Loucy (cell line): Measurements from ENCODE around the gene FHOD1.

Source experiments
- H2AFZ ChIP-seq: fragments of 200-600 bp; sonication (generic); 2 replicates; pipeline ENCODE4 v1.6.0; 2016; ENCODE audit warnings: antibody characterized with exemption, mild to moderate bottlenecking, low read length, moderate library complexity
- H3F3A ChIP-seq: fragments of 200-600 bp; 2 replicates; pipeline ENCODE4 v1.6.0; 2016; ENCODE audit warnings: antibody characterized with exemption, low read depth, mild to moderate bottlenecking
- H3K27me3 ChIP-seq: fragments of 200-600 bp; sonication (generic); 2 replicates; pipeline ENCODE4 v1.6.1; 2014; ENCODE audit warnings: low read length, mild to moderate bottlenecking; ENCODE audit not compliant: insufficient read depth, poor library complexity, severe bottlenecking
- H3K36me3 ChIP-seq: fragments of 200-600 bp; sonication (generic); 2 replicates; pipeline ENCODE4 v1.6.1; 2016; ENCODE audit warnings: low read length; ENCODE audit not compliant: insufficient read depth
- H3K4me1 ChIP-seq: fragments of 200-600 bp; sonication (generic); 2 replicates; pipeline ENCODE4 v1.5.1; 2014; ENCODE audit warnings: low read length, mild to moderate bottlenecking; ENCODE audit not compliant: insufficient read depth, poor library complexity, severe bottlenecking
- H3K4me2 ChIP-seq: fragments of 200-600 bp; sonication (generic); 2 replicates; pipeline ENCODE4 v1.6.0; 2014; ENCODE audit warnings: antibody characterized with exemption, low read length, low read depth, mild to moderate bottlenecking; ENCODE audit not compliant: poor library complexity, severe bottlenecking
- H3K4me3 ChIP-seq: fragments of 200-600 bp; sonication (generic); 2 replicates; pipeline ENCODE4 v1.5.1; 2014; ENCODE audit warnings: low read length, mild to moderate bottlenecking, mixed read lengths; ENCODE audit not compliant: poor library complexity, severe bottlenecking
- H3K79me2 ChIP-seq: fragments of 200-600 bp; sonication (generic); 2 replicates; pipeline ENCODE4 v1.6.1; 2014; ENCODE audit warnings: low read length; ENCODE audit not compliant: insufficient read depth
- H3K9ac ChIP-seq: fragments of 200-600 bp; sonication (generic); 2 replicates; pipeline ENCODE4 v1.6.0; 2014; ENCODE audit warnings: mild to moderate bottlenecking, low read depth, low read length, moderate library complexity; ENCODE audit not compliant: poor library complexity, severe bottlenecking
- H3K9me2 ChIP-seq: fragments of 200-600 bp; sonication (generic); replicated peaks from 2 replicates; pipeline ENCODE4 v1.6.1; 2016; ENCODE audit warnings: low read depth, low read length, mixed read lengths
- H3K9me3 ChIP-seq: fragments of 200-600 bp; sonication (generic); 2 replicates; pipeline ENCODE4 v1.6.1; 2014; ENCODE audit warnings: mild to moderate bottlenecking, antibody characterized with exemption, low read length, low read depth; ENCODE audit not compliant: insufficient read depth
- H4K20me1 ChIP-seq: fragments of 200-600 bp; sonication (generic); 2 replicates; pipeline ENCODE4 v1.6.0; 2014; ENCODE audit warnings: antibody characterized with exemption, low read length, mild to moderate bottlenecking; ENCODE audit not compliant: insufficient read depth, poor library complexity, severe bottlenecking
- CTCF ChIP-seq: fragments of 200-600 bp; sonication (generic); conservative IDR thresholded peaks from 2 replicates; pipeline ENCODE4 v1.5.1; 2014; ENCODE audit warnings: mild to moderate bottlenecking, antibody characterized with exemption, low read length
- EZH2phosphoT487 ChIP-seq: fragments of 200-600 bp; IDR thresholded peaks from 2 replicates; pipeline ENCODE4 v1.6.1; 2018; ENCODE audit warnings: antibody characterized with exemption, mild to moderate bottlenecking, moderate library complexity, borderline replicate concordance

The FHOD1 gene

GRCh38 chr16:67190041-67190440 lies 57.2 kb downstream of the FHOD1 start, which contains the start of gene EXOC3L1:
Gene EXOC3L1 (minus strand): TSS chr16:67190136. CDS start chr16:67189676, 460 bp downstream.
- H3K27me3 ChIP-seq, result no peaks in the 10 kb centered on the region
- H3K9me2 ChIP-seq, result no peaks in the 10 kb centered on the region
- H3K36me3 ChIP-seq, result peaks cover 7% of the 10 kb centered on the region; the same call in 1 of the 2 replicates
- H3K9me3 ChIP-seq, result no peaks in the 10 kb centered on the region
- peaks cover 16% of the 10 kb centered on the region for H3K4me1 ChIP-seq
- H4K20me1 ChIP-seq, result peaks cover 26% of the 10 kb centered on the region
- peaks cover 31% of the 10 kb centered on the region for H3K79me2 ChIP-seq
- TF ChIP-seq EZH2phosphoT487 (no peak), CTCF (no peak)
- H3K4me3 ChIP-seq, result no peak within 1 kb of the TSS
- H3K4me2 ChIP-seq, result no peak within 1 kb of the TSS
- H3K9ac ChIP-seq, result no peak within 1 kb of the TSS
- no peak within 1 kb of the TSS for H2AFZ ChIP-seq
- no peaks in the 10 kb centered on the region for H3F3A ChIP-seq

- Histone ChIP-seq H3F3A (no peaks in the 10 kb centered on the region), H3K27me3 (no peaks in the 10 kb centered on the region), H3K4me2 (no peak overlapping the region), H3K9me2 (no peaks in the 10 kb centered on the region), H3K9ac (no peak overlapping the region), H4K20me1 (peaks cover 27% of the 10 kb centered on the region), H3K4me3 (no peak overlapping the region), H3K9me3 (no peaks in the 10 kb centered on the region), H3K36me3 (no peaks in the 10 kb centered on the region), H3K79me2 (peaks cover 18% of the 10 kb centered on the region), H2AFZ (no peak overlapping the region), H3K4me1 (peaks cover 13% of the 10 kb centered on the region)
- TF ChIP-seq CTCF, result no peak
- no peak for TF ChIP-seq EZH2phosphoT487
Measured at GRCh38 chr16:67188798-67189197, 58.5 kb downstream of the FHOD1 start.

- Histone ChIP-seq H3K9ac (no peak overlapping the region), H3K9me3 (no peaks in the 10 kb centered on the region), H2AFZ (no peak overlapping the region), H3K36me3 (no peaks in the 10 kb centered on the region), H3K79me2 (peaks cover 14% of the 10 kb centered on the region), H4K20me1 (peaks cover 22% of the 10 kb centered on the region), H3K27me3 (no peaks in the 10 kb centered on the region), H3K4me1 (peaks cover 9% of the 10 kb centered on the region), H3F3A (no peaks in the 10 kb centered on the region), H3K4me3 (no peak overlapping the region), H3K4me2 (no peak overlapping the region), H3K9me2 (no peaks in the 10 kb centered on the region)
- TF ChIP-seq EZH2phosphoT487 (no peak), CTCF (no peak)
Measured at GRCh38 chr16:67188323-67188722, 59.0 kb downstream of the FHOD1 start.
